Activated CD4-positive, CD25-positive, alpha-beta regulatory T cell treated with anti-CD3 and anti-CD28 coated beads, Interleukin-2, amount 50 U/mL, for 24 hours (primary cell): ENCODE data around the gene RALGPS1.

ENCODE experiments used
- ATAC-seq, 2 donors: fragments of 150-1000 bp; cut with Tn5 transposase; one replicate each; pipeline ENCODE4 v1.10.0; 2021; ENCODE audit warnings: mild to moderate bottlenecking in 1 of 2, moderate library complexity in 1 of 2

Gene RALGPS1

GRCh38 chr9:127194881-127195713, 280.5 kb downstream of the RALGPS1 start:
- no peak for ATAC-seq

GRCh38 chr9:127195976-127196825, 281.6 kb downstream of the RALGPS1 start:
- ATAC-seq = no peak

GRCh38 chr9:127196826-127197145, 282.2 kb downstream of the RALGPS1 start:
- no peak for ATAC-seq

- ATAC-seq = no peak
Observed at GRCh38 chr9:127197186-127197860, 282.7 kb downstream of the RALGPS1 start.

- no peak for ATAC-seq
Observed at GRCh38 chr9:127197861-127198430, 283.4 kb downstream of the RALGPS1 start.

- no peak for ATAC-seq
Observed at GRCh38 chr9:127198587-127198986, 284.0 kb downstream of the RALGPS1 start.

GRCh38 chr9:127199001-127199791, 284.6 kb downstream of the RALGPS1 start:
- ATAC-seq = peak; percentile 56 to 74

GRCh38 chr9:127200106-127200862, 285.7 kb downstream of the RALGPS1 start:
- no peak for ATAC-seq

GRCh38 chr9:127201071-127201541, 286.5 kb downstream of the RALGPS1 start:
- no peak for ATAC-seq

GRCh38 chr9:127201731-127202130, 287.1 kb downstream of the RALGPS1 start:
- ATAC-seq = no peak

GRCh38 chr9:127202461-127203169, 288.0 kb downstream of the RALGPS1 start:
- ATAC-seq = no peak

- no peak for ATAC-seq
Observed at GRCh38 chr9:127203681-127204327, 289.2 kb downstream of the RALGPS1 start.

GRCh38 chr9:127204771-127205470, 290.3 kb downstream of the RALGPS1 start:
- no peak for ATAC-seq

- no peak for ATAC-seq
Observed at GRCh38 chr9:127205952-127206351, 291.4 kb downstream of the RALGPS1 start.

- no peak for ATAC-seq
Observed at GRCh38 chr9:127206666-127207065, 292.1 kb downstream of the RALGPS1 start.

- ATAC-seq = no peak
Observed at GRCh38 chr9:127207734-127208410, 293.3 kb downstream of the RALGPS1 start.

GRCh38 chr9:127208416-127208815, 293.8 kb downstream of the RALGPS1 start:
- ATAC-seq = no peak

GRCh38 chr9:127209220-127209619, 294.6 kb downstream of the RALGPS1 start:
- no peak for ATAC-seq
